ENCODE measurements around the gene PRKN.

Gene PRKN

GRCh38 chr6:161660666-161661571, 1066.6 kb downstream of the PRKN start:
- no peaks in the 10 kb centered on the region for H3K9me2 ChIP-seq (ENCODE audit: low read depth, low read length)
- no peaks in the 10 kb centered on the region for H3F3A ChIP-seq (ENCODE audit: insufficient read depth, low read length)
- no peak for TF ChIP-seq EZH2 (IDR thresholded peaks at IDR 0.05; ENCODE audit: borderline replicate concordance, low read length)
- peak; percentile 58 for TF ChIP-seq CTCF (IDR thresholded peaks at IDR 0.05; ENCODE audit: low read length)
- no peaks in the 10 kb centered on the region for H3K36me3 ChIP-seq (ENCODE audit: insufficient read depth, low read length)
- no peak overlapping the region for H3K27ac ChIP-seq (ENCODE audit: low read depth, low read length, poor library complexity, severe bottlenecking)
- H3K4me2 ChIP-seq (ENCODE audit: low read length): no peak overlapping the region
- no peaks in the 10 kb centered on the region for H3K27me3 ChIP-seq (ENCODE audit: insufficient read depth, low read length)
- no peaks in the 10 kb centered on the region for H4K20me1 ChIP-seq (ENCODE audit: insufficient read depth, low read length)
- no peaks in the 10 kb centered on the region for H3K9me3 ChIP-seq (ENCODE audit: low read length)
- H2AFZ ChIP-seq (ENCODE audit: low read length): no peak overlapping the region
- no peaks in the 10 kb centered on the region for H3K79me2 ChIP-seq (ENCODE audit: insufficient read depth, low read length)
- no peaks in the 10 kb centered on the region for H3K4me1 ChIP-seq (ENCODE audit: insufficient read depth, low read length, severe bottlenecking)
- no peak overlapping the region for H3K9ac ChIP-seq (ENCODE audit: low read length)
- H3K4me3 ChIP-seq (ENCODE audit: low read depth, low read length, poor library complexity, severe bottlenecking): no peak overlapping the region

- H2AFZ ChIP-seq (ENCODE audit: low read length): no peak overlapping the region
- TF ChIP-seq EZH2 (IDR thresholded peaks at IDR 0.05; ENCODE audit: borderline replicate concordance, low read length): no peak
- TF ChIP-seq CTCF (IDR thresholded peaks at IDR 0.05; ENCODE audit: low read length): no peak
- no peak overlapping the region for H3K4me3 ChIP-seq (ENCODE audit: low read depth, low read length, poor library complexity, severe bottlenecking)
- H3K9me2 ChIP-seq (ENCODE audit: low read depth, low read length): no peaks in the 10 kb centered on the region
- no peak overlapping the region for H3K27ac ChIP-seq (ENCODE audit: low read depth, low read length, poor library complexity, severe bottlenecking)
- H3K4me1 ChIP-seq (ENCODE audit: insufficient read depth, low read length, severe bottlenecking): no peaks in the 10 kb centered on the region
- no peaks in the 10 kb centered on the region for H3K27me3 ChIP-seq (ENCODE audit: insufficient read depth, low read length)
- no peaks in the 10 kb centered on the region for H4K20me1 ChIP-seq (ENCODE audit: insufficient read depth, low read length)
- H3K79me2 ChIP-seq (ENCODE audit: insufficient read depth, low read length): no peaks in the 10 kb centered on the region
- no peaks in the 10 kb centered on the region for H3F3A ChIP-seq (ENCODE audit: insufficient read depth, low read length)
- H3K4me2 ChIP-seq (ENCODE audit: low read length): no peak overlapping the region
- H3K9me3 ChIP-seq (ENCODE audit: low read length): no peaks in the 10 kb centered on the region
- H3K9ac ChIP-seq (ENCODE audit: low read length): no peak overlapping the region
- no peaks in the 10 kb centered on the region for H3K36me3 ChIP-seq (ENCODE audit: insufficient read depth, low read length)
These were observed 1069.4 kb downstream of the PRKN start for GRCh38 chr6:161658211-161658610.

DNA sequence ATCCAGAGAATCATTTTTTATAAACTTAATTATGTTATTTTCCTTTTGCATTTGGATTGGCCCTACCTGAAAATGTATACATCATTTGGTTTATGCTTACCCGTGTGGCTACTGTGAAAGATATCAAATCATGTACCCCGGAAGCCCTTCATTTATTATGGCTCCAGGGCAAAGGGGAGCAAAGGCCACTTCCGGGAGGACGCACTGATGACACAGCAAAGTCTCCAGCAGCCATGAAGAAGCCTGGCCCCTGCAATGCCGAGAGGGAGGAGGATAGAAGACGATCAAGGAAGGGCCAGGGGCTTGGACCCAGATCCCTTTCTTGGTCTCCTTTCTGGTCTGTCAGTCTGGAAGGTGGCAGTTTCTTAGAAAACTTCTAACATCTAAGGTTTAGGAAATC, 1073.4 kb downstream of the PRKN start:
- H3K27ac ChIP-seq (ENCODE audit: low read depth, low read length, poor library complexity, severe bottlenecking): no peak overlapping the region
- no peaks in the 10 kb centered on the region for H3K9me3 ChIP-seq (ENCODE audit: low read length)
- TF ChIP-seq CTCF (IDR thresholded peaks at IDR 0.05; ENCODE audit: low read length) (no peak), EZH2 (IDR thresholded peaks at IDR 0.05; ENCODE audit: borderline replicate concordance, low read length) (no peak)
- no peak overlapping the region for H2AFZ ChIP-seq (ENCODE audit: low read length)
- no peaks in the 10 kb centered on the region for H3K9me2 ChIP-seq (ENCODE audit: low read depth, low read length)
- H3K9ac ChIP-seq (ENCODE audit: low read length): no peak overlapping the region
- peaks cover 4% of the 10 kb centered on the region; the same call in 1 of the 2 replicates for H3K36me3 ChIP-seq (ENCODE audit: insufficient read depth, low read length)
- H3K27me3 ChIP-seq (ENCODE audit: insufficient read depth, low read length): no peaks in the 10 kb centered on the region
- H3K79me2 ChIP-seq (ENCODE audit: insufficient read depth, low read length): no peaks in the 10 kb centered on the region
- H3K4me1 ChIP-seq (ENCODE audit: insufficient read depth, low read length, severe bottlenecking): no peaks in the 10 kb centered on the region
- H3K4me2 ChIP-seq (ENCODE audit: low read length): no peak overlapping the region
- no peaks in the 10 kb centered on the region for H4K20me1 ChIP-seq (ENCODE audit: insufficient read depth, low read length)
- no peak overlapping the region for H3K4me3 ChIP-seq (ENCODE audit: low read depth, low read length, poor library complexity, severe bottlenecking)
- H3F3A ChIP-seq (ENCODE audit: insufficient read depth, low read length): no peaks in the 10 kb centered on the region

All from OCI-LY1 (cell line).